ENCODE results near the gene KCND3.

- TF ChIP-seq CTCF (IDR thresholded peaks at IDR 0.05) (no peak), POLR2AphosphoS5 (IDR thresholded peaks at IDR 0.05; ENCODE audit: insufficient read depth in 1 of 2, low read depth in 1 of 2) (no peak)
Observed at GRCh38 chr1:111725192-111725591, 264.3 kb downstream of the KCND3 start.
